K562 (cell line): ENCODE measurements around the gene NEK2. TPM values are rescaled to one million over a fixed set of nuclear protein-coding genes. Genes with fewer than 3 reads are reported as not detected.

Experiments used
- polyA plus RNA-seq, 8 experiments: library from polyadenylated mRNA; depleted of rRNA in 4 of 8; stranded (reverse) in 5 of 8; unstranded in 3 of 8; fragments of >200 nt; fragmentation: Nextera tagmentation in 2 of 8; fragmentation: Illumina TruSeq in 1 of 8; extraction: Ambion mirVana in 2 of 8; extraction: Trizol in 1 of 8; gene quantifications; 2 replicates each; pipeline versions ENCODE4 v1.2.1 to v1.2.3, GENCODE V29; 2011 to 2014; ENCODE audit warnings: inconsistent platforms in 1 of 8, missing spikeins in 1 of 8
- total RNA-seq, 7 experiments: library from RNA; depleted of rRNA in 6 of 7; stranded (reverse); fragments of >200 nt in 6 of 7; fragmentation: Illumina TruSeq in 2 of 7; extraction: Trizol in 2 of 7; gene quantifications; 2 replicates each; pipeline versions ENCODE4 v1.2.1 to v1.2.3, GENCODE V29; 2011 to 2021; ENCODE audit warnings: low replicate concordance in 1 of 7
- TF ChIP-seq, protein P1 (sequence below): fragments of 450-650 bp; IDR thresholded peaks from 2 replicates; pipeline ENCODE4 v1.6.1; 2016; ENCODE audit warnings: low read depth

NEK2 gene
- total and polyA plus RNA-seq, 9 of the 15 experiments (the other 6 are each of a cell fraction or from before 2014, with no cell fraction given) = 30.0 to 74.7 (median 66.4) TPM

DNA sequence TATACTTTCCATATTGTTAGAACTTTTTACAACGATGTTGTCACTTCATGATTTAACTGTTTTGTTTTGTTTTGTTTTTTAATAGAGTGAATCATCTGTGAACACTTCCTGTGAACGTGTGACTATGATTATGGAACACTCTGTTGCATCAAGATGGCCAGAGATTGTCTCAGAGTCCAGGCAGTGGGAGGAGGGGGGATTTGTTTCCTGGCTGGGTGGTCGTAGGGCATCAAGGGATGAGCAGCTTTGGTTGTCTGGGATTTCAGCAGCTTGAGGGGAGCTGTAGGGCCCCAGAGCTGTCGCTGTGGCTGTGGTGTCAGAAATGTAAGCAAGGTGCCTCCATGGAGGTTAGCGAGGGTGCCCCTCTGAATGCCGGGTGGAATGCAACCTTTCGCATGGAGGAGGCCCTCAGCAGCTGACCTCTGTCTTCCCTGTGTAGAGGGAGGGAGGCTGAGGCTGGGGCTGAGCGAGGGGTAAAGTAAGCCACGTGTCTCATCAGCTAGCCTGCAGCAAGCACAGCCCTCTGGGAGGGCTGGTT is 21.4 kb downstream of the NEK2 start (continued):
- TF ChIP-seq, protein P1, sequence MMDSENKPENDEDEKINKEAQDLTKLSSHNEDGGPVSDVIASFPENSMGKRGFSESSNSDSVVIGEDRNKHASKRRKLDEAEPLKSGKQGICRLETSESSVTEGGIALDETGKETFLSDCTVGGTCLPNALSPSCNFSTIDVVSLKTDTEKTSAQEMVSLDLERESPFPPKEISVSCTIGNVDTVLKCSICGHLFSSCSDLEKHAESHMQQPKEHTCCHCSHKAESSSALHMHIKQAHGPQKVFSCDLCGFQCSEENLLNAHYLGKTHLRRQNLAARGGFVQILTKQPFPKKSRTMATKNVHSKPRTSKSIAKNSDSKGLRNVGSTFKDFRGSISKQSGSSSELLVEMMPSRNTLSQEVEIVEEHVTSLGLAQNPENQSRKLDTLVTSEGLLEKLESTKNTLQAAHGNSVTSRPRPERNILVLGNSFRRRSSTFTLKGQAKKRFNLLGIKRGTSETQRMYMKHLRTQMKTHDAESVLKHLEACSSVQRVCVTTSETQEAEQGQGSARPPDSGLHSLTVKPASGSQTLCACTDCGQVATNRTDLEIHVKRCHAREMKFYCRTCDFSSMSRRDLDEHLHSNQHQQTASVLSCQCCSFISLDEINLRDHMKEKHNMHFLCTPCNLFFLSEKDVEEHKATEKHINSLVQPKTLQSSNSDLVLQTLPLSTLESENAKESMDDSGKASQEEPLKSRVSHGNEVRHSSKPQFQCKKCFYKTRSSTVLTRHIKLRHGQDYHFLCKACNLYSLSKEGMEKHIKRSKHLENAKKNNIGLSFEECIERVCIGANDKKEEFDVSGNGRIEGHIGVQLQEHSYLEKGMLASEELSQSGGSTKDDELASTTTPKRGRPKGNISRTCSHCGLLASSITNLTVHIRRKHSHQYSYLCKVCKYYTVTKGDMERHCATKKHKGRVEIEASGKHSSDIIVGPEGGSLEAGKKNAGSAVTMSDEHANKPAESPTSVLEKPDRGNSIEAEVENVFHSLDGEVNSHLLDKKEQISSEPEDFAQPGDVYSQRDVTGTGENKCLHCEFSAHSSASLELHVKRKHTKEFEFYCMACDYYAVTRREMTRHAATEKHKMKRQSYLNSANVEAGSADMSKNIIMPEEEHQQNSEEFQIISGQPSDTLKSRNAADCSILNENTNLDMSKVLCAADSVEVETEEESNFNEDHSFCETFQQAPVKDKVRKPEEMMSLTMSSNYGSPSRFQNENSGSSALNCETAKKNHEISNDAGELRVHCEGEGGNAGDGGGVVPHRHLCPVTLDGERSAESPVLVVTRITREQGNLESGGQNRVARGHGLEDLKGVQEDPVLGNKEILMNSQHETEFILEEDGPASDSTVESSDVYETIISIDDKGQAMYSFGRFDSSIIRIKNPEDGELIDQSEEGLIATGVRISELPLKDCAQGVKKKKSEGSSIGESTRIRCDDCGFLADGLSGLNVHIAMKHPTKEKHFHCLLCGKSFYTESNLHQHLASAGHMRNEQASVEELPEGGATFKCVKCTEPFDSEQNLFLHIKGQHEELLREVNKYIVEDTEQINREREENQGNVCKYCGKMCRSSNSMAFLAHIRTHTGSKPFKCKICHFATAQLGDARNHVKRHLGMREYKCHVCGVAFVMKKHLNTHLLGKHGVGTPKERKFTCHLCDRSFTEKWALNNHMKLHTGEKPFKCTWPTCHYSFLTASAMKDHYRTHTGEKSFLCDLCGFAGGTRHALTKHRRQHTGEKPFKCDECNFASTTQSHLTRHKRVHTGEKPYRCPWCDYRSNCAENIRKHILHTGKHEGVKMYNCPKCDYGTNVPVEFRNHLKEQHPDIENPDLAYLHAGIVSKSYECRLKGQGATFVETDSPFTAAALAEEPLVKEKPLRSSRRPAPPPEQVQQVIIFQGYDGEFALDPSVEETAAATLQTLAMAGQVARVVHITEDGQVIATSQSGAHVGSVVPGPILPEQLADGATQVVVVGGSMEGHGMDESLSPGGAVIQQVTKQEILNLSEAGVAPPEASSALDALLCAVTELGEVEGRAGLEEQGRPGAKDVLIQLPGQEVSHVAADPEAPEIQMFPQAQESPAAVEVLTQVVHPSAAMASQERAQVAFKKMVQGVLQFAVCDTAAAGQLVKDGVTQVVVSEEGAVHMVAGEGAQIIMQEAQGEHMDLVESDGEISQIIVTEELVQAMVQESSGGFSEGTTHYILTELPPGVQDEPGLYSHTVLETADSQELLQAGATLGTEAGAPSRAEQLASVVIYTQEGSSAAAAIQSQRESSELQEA = no peak
